ENCODE data around the gene BTBD16. TPM values are rescaled to one million over a fixed set of nuclear protein-coding genes. Genes with fewer than 3 reads are reported as not detected.

BTBD16 gene
- total and polyA plus RNA-seq, 4 donors: 0.42 to 2.8 (median 1.8) TPM

- TF ChIP-seq CTCF (IDR thresholded peaks at IDR 0.05; ENCODE audit: low read depth, low read length, missing input control) (no peak), JUND (IDR thresholded peaks at IDR 0.05) (no peak)
Observed at GRCh38 chr10:122221958-122222357, 49.1 kb upstream of the BTBD16 start (continued).

GRCh38 chr10:122222638-122223037 lies 48.5 kb upstream of the BTBD16 start:
- Histone ChIP-seq H3K9ac (ENCODE audit: low read depth in 1 of 2, low read length in 2 of 2) (no peak overlapping the region), H3K36me3 (ENCODE audit: control insufficient read depth in 4 of 4, insufficient read depth in 3 of 4, low read depth in 1 of 4, low read length in 3 of 4) (peaks cover under 1 to 46% (median 16%) of the 10 kb centered on the region in 4 donors), H3K9me3 (ENCODE audit: control insufficient read depth in 4 of 4, low read length in 3 of 4) (no peaks in the 10 kb centered on the region), H3K4me3 (ENCODE audit: low read depth in 1 of 3, low read length in 3 of 3) (no peak overlapping the region), H3K27me3 (ENCODE audit: control insufficient read depth in 4 of 4, insufficient read depth in 4 of 4, low read length in 3 of 4) (no peaks in the 10 kb centered on the region), H3K27ac (ENCODE audit: low read depth in 1 of 2, low read length in 2 of 2) (no peak overlapping the region), H3K4me1 (ENCODE audit: control insufficient read depth in 4 of 4, insufficient read depth in 4 of 4, low read length in 3 of 4) (no peaks in the 10 kb centered on the region)
- DNase-seq (ENCODE audit: low spot score): no peak
- no peak for TF ChIP-seq REST (IDR thresholded peaks at IDR 0.05)
- TF ChIP-seq MAX (IDR thresholded peaks at IDR 0.05): no peak
- no peak for TF ChIP-seq RAD21 (IDR thresholded peaks at IDR 0.05)
- TF ChIP-seq GABPA (IDR thresholded peaks at IDR 0.05 in 1 of 2, conservative IDR thresholded peaks at IDR 0.05 in 1 of 2): no peak
- TF ChIP-seq YY1 (IDR thresholded peaks at IDR 0.05): no peak
- no peak for TF ChIP-seq TAF1 (conservative IDR thresholded peaks at IDR 0.05)
- no peak for TF ChIP-seq HNF4A (conservative IDR thresholded peaks at IDR 0.05)
- no peak for TF ChIP-seq RXRA (IDR thresholded peaks at IDR 0.05)
- TF ChIP-seq FOXA1 (IDR thresholded peaks at IDR 0.05): no peak
- no peak for TF ChIP-seq SP1 (IDR thresholded peaks at IDR 0.05)
- TF ChIP-seq ZBTB33 (IDR thresholded peaks at IDR 0.05): no peak
- no peak for TF ChIP-seq EGR1 (IDR thresholded peaks at IDR 0.05; ENCODE audit: low read depth in 2 of 2)
- no peak for TF ChIP-seq JUND (IDR thresholded peaks at IDR 0.05)
- TF ChIP-seq FOXA2 (IDR thresholded peaks at IDR 0.05): no peak
- TF ChIP-seq ATF3 (IDR thresholded peaks at IDR 0.05): no peak
- no peak for TF ChIP-seq NR2F2 (IDR thresholded peaks at IDR 0.05)
- TF ChIP-seq HNF4G (IDR thresholded peaks at IDR 0.05): no peak
- TF ChIP-seq CTCF (IDR thresholded peaks at IDR 0.05; ENCODE audit: low read depth, low read length, missing input control): no peak
- WGBS: 93% methylated on average over 7 of the region's 7 CpGs
